D721Med (cell line): ENCODE results near the gene PTPRR.

Source experiments
- DNase-seq: peaks from one replicate; pipeline ENCODE4 v3.0.0; 2011; ENCODE audit warnings: low spot score; ENCODE audit not compliant: insufficient read length
- FAIRE-seq: peaks from 2 replicates; lab custom pipeline; 2011; peaks lifted over from hg19 to GRCh38; lab: Jason Lieb, UNC
- CTCF ChIP-seq: IDR thresholded peaks from 2 replicates; pipeline ENCODE4 v1.5.1; 2012; ENCODE audit warnings: mild to moderate bottlenecking, control low read depth; ENCODE audit not compliant: insufficient read depth; ENCODE audit errors: missing control alignments

PTPRR gene

GRCh38 chr12:70663838-70664237, 256.7 kb downstream of the PTPRR start:
- FAIRE-seq (no peak), DNase-seq (no peak)
- TF ChIP-seq CTCF = no peak

GRCh38 chr12:70661466-70662161, 258.9 kb downstream of the PTPRR start:
- FAIRE-seq (no peak), DNase-seq (no peak)
- TF ChIP-seq CTCF = no peak

GRCh38 chr12:70660620-70661219, 259.8 kb downstream of the PTPRR start:
- FAIRE-seq (no peak), DNase-seq (no peak)
- TF ChIP-seq CTCF = no peak

- TF ChIP-seq CTCF = no peak
- FAIRE-seq = no peak
Measured at GRCh38 chr12:70660002-70660604, 260.4 kb downstream of the PTPRR start.

GRCh38 chr12:70659077-70659606, 261.4 kb downstream of the PTPRR start:
- FAIRE-seq = no peak
- TF ChIP-seq CTCF = no peak
- DNase-seq = no peak

More at GRCh38 chr12:70660002-70660604, 260.4 kb downstream of the PTPRR start:
- no peak for DNase-seq

GRCh38 chr12:70657616-70658286, 262.8 kb downstream of the PTPRR start:
- no peak for TF ChIP-seq CTCF
- FAIRE-seq (no peak), DNase-seq (no peak)
